ENCODE measurements around the gene SLC45A1. TPM values are rescaled to one million over a fixed set of nuclear protein-coding genes. Genes with fewer than 3 reads are reported as not detected.

Gene SLC45A1
- total and polyA plus RNA-seq, 12 donors: 0.53 to 4.1 (median 1.6) TPM

DNA sequence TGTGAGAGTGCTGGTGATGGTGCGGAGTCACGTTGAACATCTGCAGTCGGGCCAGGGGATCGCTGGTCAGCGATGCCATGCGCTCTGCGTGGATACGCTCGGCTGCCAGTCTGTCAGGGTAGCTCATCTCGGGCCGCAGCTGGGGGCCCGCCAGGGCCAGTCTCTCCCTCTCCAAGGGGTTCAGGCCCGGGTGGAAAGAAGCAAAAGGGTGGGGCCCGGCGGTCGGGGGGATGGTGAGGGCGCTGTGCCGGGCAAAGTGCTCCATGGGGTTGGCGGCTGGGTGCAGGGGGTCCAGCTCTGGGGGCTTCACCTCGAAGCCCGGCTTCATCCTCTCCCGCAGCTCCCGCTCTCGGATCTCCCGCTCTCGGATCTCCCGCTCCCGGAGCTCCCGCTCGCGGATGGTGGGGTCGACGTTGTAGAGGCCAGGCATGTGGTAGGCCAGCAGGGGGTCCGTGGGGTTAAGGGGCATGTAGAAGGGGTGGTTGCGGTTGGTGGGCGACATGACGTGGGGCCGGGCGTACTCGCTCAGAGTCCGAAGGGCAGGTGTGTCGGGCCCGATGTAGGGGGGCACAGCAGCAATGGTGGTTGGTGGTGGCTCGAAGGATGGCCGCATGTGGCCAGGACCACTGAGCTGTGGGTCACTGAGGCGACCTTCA, 40.5 kb downstream of the SLC45A1 start:
- DNase-seq: no peak
- ATAC-seq: no peak
- Histone ChIP-seq H3K36me3 (peaks cover 0 to 98% (median 78%) of the 10 kb centered on the region in 9 donors), H3K4me3 (no peak overlapping the region), H3K27ac (peak overlapping the region in 7 of 10 donors; percentile 18 to 93 (median 49)), H3K9me3 (no peaks in the 10 kb centered on the region), H3K27me3 (no peaks in the 10 kb centered on the region), H3K4me1 (peaks cover 20 to 59% (median 44%) of the 10 kb centered on the region in 9 donors)
- TF ChIP-seq CTCF (IDR thresholded peaks at IDR 0.05): no peak
- 94 to 96% methylated on average over 46 of the region's 46 CpGs for WGBS, 2 donors
- intact Hi-C loops (cut with DNase I): loop anchor here in 3 of 10 donors (10.0 kb wide), 3 partner anchors 56 to 346 kb away; no protein-coding TSS in a partner anchor

DNA sequence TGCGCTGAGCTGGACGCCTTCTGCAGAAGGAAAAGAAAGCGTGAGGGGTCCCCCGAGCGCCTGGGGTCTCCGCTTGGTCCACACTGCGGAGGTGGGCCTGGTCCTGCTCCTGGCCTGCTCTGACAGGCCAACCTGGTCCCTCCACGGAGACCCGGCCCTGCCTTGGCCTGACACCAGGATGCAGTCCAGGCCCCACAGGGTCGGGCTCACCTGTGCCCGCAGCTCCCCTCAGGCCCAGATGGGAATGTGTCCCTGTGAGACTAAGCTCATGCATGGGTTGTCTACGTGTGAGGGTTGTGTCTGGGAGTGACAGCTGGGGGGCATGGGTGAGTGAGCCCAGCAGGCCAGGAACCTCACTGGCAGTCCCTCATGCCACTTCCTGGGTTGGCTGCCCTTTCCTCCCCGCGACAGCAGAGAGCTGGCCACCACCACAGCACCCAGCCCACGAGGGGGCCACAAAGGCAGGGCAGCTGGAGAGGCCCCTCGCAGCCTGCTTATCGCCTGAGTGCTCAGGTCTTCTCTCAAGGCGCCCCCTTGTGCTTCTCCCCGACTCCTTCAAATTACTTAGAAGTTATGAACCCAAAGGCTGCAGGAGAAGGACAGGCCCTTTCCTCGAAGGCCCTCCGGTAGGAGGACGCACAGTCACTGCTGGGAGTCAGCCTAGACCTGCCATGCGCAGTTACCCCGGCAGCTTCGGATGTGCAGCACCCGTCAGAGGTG, 41.1 kb downstream of the SLC45A1 start:
- no peak for TF ChIP-seq CTCF (IDR thresholded peaks at IDR 0.05)
- peaks cover 17 to 59% (median 44%) of the 10 kb centered on the region in 9 donors for H3K4me1 ChIP-seq
- WGBS, 2 donors: 87 to 90% methylated on average over 26 of the region's 26 CpGs
- peaks cover 0 to 97% (median 76%) of the 10 kb centered on the region in 9 donors for H3K36me3 ChIP-seq
- ATAC-seq: no peak
- no peak for DNase-seq
- H3K27me3 ChIP-seq: no peaks in the 10 kb centered on the region
- H3K27ac ChIP-seq: peak overlapping the region in 4 of 10 donors; percentile 5 to 59 (median 39)
- intact Hi-C loops (cut with DNase I): loop anchor here in 3 of 10 donors (10.0 kb wide), 3 partner anchors 56 to 346 kb away; no protein-coding TSS in a partner anchor
- no peaks in the 10 kb centered on the region for H3K9me3 ChIP-seq
- no peak overlapping the region for H3K4me3 ChIP-seq

DNA sequence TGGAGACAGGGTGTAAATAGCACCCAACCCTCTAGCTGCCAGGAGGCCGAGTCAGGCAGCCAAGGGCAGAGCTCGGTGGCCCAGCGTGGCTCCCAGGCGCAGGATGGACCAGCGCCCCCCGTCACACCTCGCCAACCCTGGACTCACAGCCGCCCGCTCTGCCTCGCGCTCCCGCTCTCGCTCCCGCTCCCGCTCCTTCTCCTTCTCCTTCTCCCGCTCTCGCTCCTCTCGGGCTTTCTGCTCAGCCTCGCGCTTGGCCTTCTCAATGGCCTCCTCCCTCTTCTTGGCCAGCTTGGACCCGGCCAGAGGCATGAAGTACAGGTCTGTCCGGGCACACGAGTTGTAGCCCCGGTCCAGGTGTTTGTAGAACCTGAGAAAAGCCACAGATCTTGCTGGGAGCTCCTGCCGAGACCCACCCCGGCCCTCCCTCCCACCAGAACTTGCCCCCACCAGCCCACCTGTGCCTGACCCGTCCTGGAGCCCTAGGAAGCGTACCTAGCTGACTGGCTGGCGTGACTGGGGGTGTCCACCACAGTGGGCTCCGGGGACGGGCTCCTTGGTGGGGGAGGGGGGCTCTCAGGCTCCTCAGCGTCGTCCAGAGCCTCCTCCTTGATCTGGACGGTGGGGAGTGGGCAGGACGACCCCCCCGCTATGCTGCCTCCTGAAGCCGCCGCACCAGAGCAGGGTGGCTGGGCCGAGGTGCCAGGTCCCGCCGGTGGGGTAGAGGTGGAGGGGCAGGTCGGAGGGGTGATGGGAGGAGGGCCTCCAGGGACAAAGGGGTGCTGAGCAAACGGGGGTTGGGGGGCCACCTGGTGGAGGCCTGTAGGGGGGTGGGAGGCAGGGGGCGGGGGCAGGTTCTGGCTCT, 41.9 kb downstream of the SLC45A1 start:
- Histone ChIP-seq H3K4me3 (no peak overlapping the region), H3K4me1 (peaks cover 23 to 64% (median 49%) of the 10 kb centered on the region in 9 donors), H3K27ac (peak overlapping the region in 4 of 10 donors; percentile 5 to 59 (median 39)), H3K27me3 (no peaks in the 10 kb centered on the region), H3K9me3 (no peaks in the 10 kb centered on the region), H3K36me3 (peaks cover 0 to 97% (median 68%) of the 10 kb centered on the region in 9 donors)
- TF ChIP-seq CTCF (IDR thresholded peaks at IDR 0.05): no peak
- DNase-seq: no peak
- 94 to 95% methylated on average over 42 to 44 of the region's 44 CpGs for WGBS, 2 donors
- ATAC-seq: no peak
- intact Hi-C loops (cut with DNase I): loop anchor here in 5 of 10 donors (5.0 to 10.0 kb wide), 4 partner anchors 42 to 345 kb away; no protein-coding TSS in a partner anchor
